HepG2 (cell line): Measurements from ENCODE around the gene ZNF561. TPM values are rescaled to one million over a fixed set of nuclear protein-coding genes. Genes with fewer than 3 reads are reported as not detected.

Source experiments
- ARHGAP35 ChIP-seq: sonication (generic); formaldehyde crosslinking; IDR thresholded peaks from 2 replicates; pipeline ENCODE4 v1.9.0; 2022; ENCODE audit warnings: mild to moderate bottlenecking, inconsistent platforms, moderate library complexity, missing genetic modification reagents, borderline replicate concordance
- ATRX ChIP-seq: sonication (generic); formaldehyde crosslinking; IDR thresholded peaks from 2 replicates; pipeline ENCODE4 v1.4.0; 2020; ENCODE audit warnings: missing genetic modification reagents, borderline replicate concordance
- CBX5 ChIP-seq: sonication (generic); formaldehyde crosslinking; IDR thresholded peaks from 2 replicates; pipeline ENCODE4 v1.4.0; 2020; ENCODE audit warnings: missing genetic modification reagents, borderline replicate concordance
- JDP2 ChIP-seq: sonication (generic); formaldehyde crosslinking; IDR thresholded peaks from 2 replicates; pipeline ENCODE4 v1.8.1; 2022; ENCODE audit warnings: missing genetic modification reagents, borderline replicate concordance
- KDM1A ChIP-seq: IDR thresholded peaks from 2 replicates; pipeline ENCODE4 v1.6.1; 2016; ENCODE audit warnings: missing compliant biosample characterization
- MAFF ChIP-seq: IDR thresholded peaks from 2 replicates; pipeline ENCODE4 v1.6.1; 2011; ENCODE audit warnings: low read depth, low read length, improper control_type of control experiment
- MXD4 ChIP-seq: IDR thresholded peaks from 2 replicates; pipeline ENCODE4 v1.6.1; 2016; ENCODE audit warnings: mild to moderate bottlenecking, missing biosample characterization, missing genetic modification reagents
- NFYC ChIP-seq: IDR thresholded peaks from 2 replicates; pipeline ENCODE4 v1.6.1; 2016; ENCODE audit warnings: missing genetic modification reagents, missing compliant biosample characterization
- POLR2G ChIP-seq: fragments of 200-400 bp; formaldehyde crosslinking; IDR thresholded peaks from 2 replicates; pipeline ENCODE4 v1.6.1; 2018; ENCODE audit warnings: mild to moderate bottlenecking, low read depth, low read length, moderate library complexity
- PRDM15 ChIP-seq: sonication (generic); formaldehyde crosslinking; IDR thresholded peaks from 2 replicates; pipeline ENCODE4 v1.4.0; 2020; ENCODE audit warnings: missing genetic modification reagents
- ZBTB2 ChIP-seq: sonication (generic); formaldehyde crosslinking; IDR thresholded peaks from 2 replicates; pipeline ENCODE4 v1.8.0; 2022; ENCODE audit warnings: low read depth, missing genetic modification reagents
- ZBTB7B ChIP-seq: sonication (generic); formaldehyde crosslinking; IDR thresholded peaks from 2 replicates; pipeline ENCODE4 v1.4.0; 2020; ENCODE audit warnings: missing genetic modification reagents
- ZC3H13 ChIP-seq: sonication (generic); formaldehyde crosslinking; IDR thresholded peaks from 2 replicates; pipeline ENCODE4 v1.8.1; 2023; ENCODE audit warnings: mild to moderate bottlenecking, missing genetic modification reagents, moderate library complexity
- ZNF484 ChIP-seq: sonication (generic); formaldehyde crosslinking; IDR thresholded peaks from 2 replicates; pipeline ENCODE4 v1.5.1; 2020; ENCODE audit warnings: mild to moderate bottlenecking, low read depth, missing genetic modification reagents, borderline replicate concordance
- ZNF550 ChIP-seq: sonication (generic); formaldehyde crosslinking; IDR thresholded peaks from 2 replicates; pipeline ENCODE4 v1.4.0; 2020; ENCODE audit warnings: mild to moderate bottlenecking, missing genetic modification reagents, borderline replicate concordance
- ZNF660 ChIP-seq: sonication (generic); formaldehyde crosslinking; IDR thresholded peaks from 2 replicates; pipeline ENCODE4 v1.5.1; 2020; ENCODE audit warnings: mild to moderate bottlenecking, low read depth, missing genetic modification reagents, borderline replicate concordance
- ZNF747 ChIP-seq: sonication (generic); formaldehyde crosslinking; IDR thresholded peaks from 2 replicates; pipeline ENCODE4 v1.8.1; 2023; ENCODE audit warnings: missing genetic modification reagents, mild to moderate bottlenecking, borderline replicate concordance
- polyA plus RNA-seq, 8 experiments: library from polyadenylated mRNA; depleted of rRNA in 3 of 8; stranded (reverse) in 7 of 8; unstranded in 1 of 8; fragments of >200 nt; fragmentation: Illumina TruSeq in 4 of 8; extraction: Trizol in 4 of 8; gene quantifications; 2 replicates each; pipeline versions ENCODE4 v1.2.1 to v1.2.3, GENCODE V29; 2011 to 2016; ENCODE audit warnings: low read depth in 4 of 8, missing spikeins in 1 of 8, mixed read lengths in 1 of 8; ENCODE audit not compliant: insufficient read depth in 1 of 8
- total RNA-seq, 5 experiments: library from RNA; depleted of rRNA; stranded (reverse); fragments of >200 nt; fragmentation: Illumina TruSeq; extraction: Trizol; gene quantifications; 2 replicates each; pipeline ENCODE4 v1.2.3, GENCODE V29; 2016; ENCODE audit warnings: low read depth in 1 of 5
- TF ChIP-seq, protein P1 (sequence below): sonication (generic); formaldehyde crosslinking; IDR thresholded peaks from 2 replicates; pipeline ENCODE4 v1.5.1; 2020; ENCODE audit warnings: mild to moderate bottlenecking, missing genetic modification reagents, borderline replicate concordance

Gene ZNF561
- total and polyA plus RNA-seq, 2 of the 13 experiments (the other 11 are each of a cell fraction or from before 2014, with no cell fraction given): 19.8 to 35.1 TPM

GRCh38 chr19:9621156-9622037 is at the start of gene ZNF561 (continued):
- TF ChIP-seq POLR2G: peak; percentile 85
- no peak; the same call in 1 of the 2 replicates for TF ChIP-seq ARHGAP35
- no peak for TF ChIP-seq ATRX
- TF ChIP-seq ZNF550 (CRISPR knock-in tag): 0 out of 2 replicates have a peak, but pooled peaks have one; percentile 16
- TF ChIP-seq MAFF: no peak
- no peak; the same call in 1 of the 2 replicates for TF ChIP-seq ZBTB7B (CRISPR knock-in tag)
- TF ChIP-seq ZC3H13: peak; percentile 48; the same call in 1 of the 2 replicates
- TF ChIP-seq KDM1A (CRISPR knock-in tag): no peak
- no peak for TF ChIP-seq PRDM15
- TF ChIP-seq ZBTB2 (CRISPR knock-in tag): no peak
- peak; percentile 68 for TF ChIP-seq NFYC (CRISPR knock-in tag)
- peak; percentile 46 for TF ChIP-seq MXD4 (CRISPR knock-in tag)
- no peak for TF ChIP-seq ZNF660
- no peak for TF ChIP-seq JDP2 (CRISPR knock-in tag)
- peak; percentile 68; the same call in 1 of the 2 replicates for TF ChIP-seq ZNF747 (CRISPR knock-in tag)
- TF ChIP-seq, protein P1, sequence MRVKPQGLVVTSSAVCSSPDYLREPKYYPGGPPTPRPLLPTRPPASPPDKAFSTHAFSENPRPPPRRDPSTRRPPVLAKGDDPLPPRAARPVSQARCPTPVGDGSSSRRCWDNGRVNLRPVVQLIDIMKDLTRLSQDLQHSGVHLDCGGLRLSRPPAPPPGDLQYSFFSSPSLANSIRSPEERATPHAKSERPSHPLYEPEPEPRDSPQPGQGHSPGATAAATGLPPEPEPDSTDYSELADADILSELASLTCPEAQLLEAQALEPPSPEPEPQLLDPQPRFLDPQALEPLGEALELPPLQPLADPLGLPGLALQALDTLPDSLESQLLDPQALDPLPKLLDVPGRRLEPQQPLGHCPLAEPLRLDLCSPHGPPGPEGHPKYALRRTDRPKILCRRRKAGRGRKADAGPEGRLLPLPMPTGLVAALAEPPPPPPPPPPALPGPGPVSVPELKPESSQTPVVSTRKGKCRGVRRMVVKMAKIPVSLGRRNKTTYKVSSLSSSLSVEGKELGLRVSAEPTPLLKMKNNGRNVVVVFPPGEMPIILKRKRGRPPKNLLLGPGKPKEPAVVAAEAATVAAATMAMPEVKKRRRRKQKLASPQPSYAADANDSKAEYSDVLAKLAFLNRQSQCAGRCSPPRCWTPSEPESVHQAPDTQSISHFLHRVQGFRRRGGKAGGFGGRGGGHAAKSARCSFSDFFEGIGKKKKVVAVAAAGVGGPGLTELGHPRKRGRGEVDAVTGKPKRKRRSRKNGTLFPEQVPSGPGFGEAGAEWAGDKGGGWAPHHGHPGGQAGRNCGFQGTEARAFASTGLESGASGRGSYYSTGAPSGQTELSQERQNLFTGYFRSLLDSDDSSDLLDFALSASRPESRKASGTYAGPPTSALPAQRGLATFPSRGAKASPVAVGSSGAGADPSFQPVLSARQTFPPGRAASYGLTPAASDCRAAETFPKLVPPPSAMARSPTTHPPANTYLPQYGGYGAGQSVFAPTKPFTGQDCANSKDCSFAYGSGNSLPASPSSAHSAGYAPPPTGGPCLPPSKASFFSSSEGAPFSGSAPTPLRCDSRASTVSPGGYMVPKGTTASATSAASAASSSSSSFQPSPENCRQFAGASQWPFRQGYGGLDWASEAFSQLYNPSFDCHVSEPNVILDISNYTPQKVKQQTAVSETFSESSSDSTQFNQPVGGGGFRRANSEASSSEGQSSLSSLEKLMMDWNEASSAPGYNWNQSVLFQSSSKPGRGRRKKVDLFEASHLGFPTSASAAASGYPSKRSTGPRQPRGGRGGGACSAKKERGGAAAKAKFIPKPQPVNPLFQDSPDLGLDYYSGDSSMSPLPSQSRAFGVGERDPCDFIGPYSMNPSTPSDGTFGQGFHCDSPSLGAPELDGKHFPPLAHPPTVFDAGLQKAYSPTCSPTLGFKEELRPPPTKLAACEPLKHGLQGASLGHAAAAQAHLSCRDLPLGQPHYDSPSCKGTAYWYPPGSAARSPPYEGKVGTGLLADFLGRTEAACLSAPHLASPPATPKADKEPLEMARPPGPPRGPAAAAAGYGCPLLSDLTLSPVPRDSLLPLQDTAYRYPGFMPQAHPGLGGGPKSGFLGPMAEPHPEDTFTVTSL (CRISPR knock-in tag): no peak
- no peak for TF ChIP-seq ZNF484 (CRISPR knock-in tag)
- TF ChIP-seq CBX5 (CRISPR knock-in tag): no peak
